HPDE6-E6E7 (cell line): ENCODE data around the gene LGALS7.

Experiments
- DNase-seq: peaks from one replicate; pipeline ENCODE4 v3.0.0; 2011; ENCODE audit warnings: missing footprints; ENCODE audit errors: extremely low spot score

Gene LGALS7

DNA sequence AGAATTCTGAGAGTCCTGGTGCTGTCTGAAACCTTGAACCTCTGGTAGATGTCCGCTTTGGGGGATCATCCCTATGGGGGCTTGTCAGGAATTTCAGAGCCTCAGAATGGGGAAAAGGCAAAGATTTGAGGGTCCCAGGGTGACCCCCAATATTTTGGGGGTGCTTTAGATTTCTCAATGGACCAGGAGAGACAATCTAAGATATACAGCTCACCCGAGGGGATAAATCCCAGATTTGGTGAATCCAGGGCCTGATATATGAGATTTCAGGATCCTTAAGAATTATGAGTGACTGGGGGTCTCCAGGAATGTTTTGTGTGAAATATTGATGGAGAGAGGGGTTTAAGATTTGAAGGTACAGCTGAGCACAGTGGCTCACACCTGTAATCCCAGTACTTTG, 32.4 kb downstream of the LGALS7 start:
- no peak for DNase-seq

- no peak for DNase-seq
These were observed 33.1 kb downstream of the LGALS7 start for GRCh38 chr19:38740257-38740592.

GRCh38 chr19:38739440-38740256, 33.7 kb downstream of the LGALS7 start:
- no peak for DNase-seq

- DNase-seq: no peak
These were observed 35.2 kb downstream of the LGALS7 start for GRCh38 chr19:38737921-38738737.

DNA sequence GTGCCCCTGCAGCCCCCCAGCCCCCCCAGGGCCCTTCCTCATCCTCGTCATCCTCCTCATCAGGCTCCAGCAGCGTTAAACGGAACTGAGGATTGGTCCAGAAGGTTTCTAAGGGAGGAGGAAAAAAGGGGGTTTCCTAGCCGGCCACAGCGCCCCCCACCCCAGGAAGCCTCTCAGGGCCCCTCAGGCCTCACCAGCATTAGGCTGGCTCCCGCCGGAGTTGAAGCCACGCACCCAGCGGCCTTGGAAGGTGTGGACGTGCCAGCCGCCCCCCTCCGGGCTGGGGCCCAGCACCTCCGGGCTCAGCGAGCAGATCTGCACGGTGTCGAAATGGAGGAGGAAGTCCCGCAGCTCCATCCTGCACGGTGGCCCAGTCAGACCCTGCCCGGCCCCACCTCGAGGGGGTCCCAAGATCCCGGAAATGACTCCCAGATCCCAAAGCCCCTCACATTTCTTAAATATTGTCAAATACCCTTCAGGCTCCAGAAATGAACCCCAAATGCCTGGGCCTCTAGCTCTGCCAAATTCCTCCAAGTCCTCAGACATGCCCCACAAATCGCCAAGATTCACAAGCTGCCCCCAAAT, 35.9 kb downstream of the LGALS7 start:
- DNase-seq: no peak

DNA sequence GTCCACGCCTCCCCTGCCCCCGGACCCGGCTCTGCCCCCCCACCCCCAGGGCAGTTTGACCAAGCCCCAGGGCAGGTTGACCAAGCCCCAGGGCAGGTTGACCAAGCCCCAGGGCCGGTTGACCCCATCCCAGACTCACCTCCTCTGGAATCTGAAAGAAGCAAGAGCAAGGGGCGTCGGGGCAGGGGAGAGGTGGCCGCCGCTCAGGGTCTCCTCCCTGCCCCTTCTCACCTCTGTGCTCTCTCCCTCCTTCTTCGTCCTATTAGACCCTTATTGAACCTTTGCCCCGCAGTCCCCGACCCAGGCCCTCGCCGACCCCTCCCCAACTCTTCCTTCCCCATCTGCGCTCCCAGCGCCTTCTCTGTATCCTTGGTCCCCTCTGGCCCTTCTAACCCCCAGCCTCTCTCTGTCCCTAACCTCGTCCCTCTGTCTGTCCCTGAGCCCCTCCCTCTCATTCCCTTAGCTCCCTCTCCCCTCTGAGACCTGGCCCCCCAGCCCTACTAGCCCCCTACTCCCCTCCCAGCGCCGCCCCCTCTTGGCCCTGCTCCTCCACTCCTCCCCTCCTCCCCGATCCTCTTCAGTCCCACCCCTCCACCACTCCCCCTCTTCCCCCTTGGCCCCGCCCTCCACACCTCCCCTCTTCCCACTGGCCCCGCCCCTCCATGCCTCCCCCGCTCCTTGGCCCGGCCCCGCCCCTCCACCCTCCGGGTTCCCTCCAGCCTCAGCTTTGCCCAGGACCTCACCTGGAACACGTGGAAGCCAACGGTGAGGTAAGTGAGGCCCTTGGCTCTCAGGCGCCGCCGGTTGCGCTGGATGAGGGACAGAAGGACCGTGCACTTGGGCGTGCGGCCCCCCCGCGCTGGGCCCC, 36.7 kb downstream of the LGALS7 start:
- DNase-seq: peak; percentile 92

DNA sequence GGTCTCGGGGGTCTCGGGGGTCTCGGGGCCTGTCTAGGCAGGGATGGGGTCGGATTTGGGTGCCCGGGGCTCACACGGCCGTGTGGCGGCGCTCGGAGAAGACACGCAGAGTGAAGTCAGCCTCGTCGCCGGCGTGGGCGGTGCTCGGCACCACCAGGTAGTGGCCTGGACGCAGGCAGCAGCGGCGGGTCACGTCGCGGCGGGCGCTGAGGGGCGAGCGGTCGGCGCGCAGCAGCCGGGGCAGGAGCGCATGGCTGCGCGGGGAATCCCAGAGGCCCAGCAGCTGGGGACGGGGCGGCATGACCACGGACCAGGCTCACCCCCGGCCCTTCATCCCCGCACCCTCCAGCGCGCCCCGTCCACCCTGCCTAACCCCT, 37.3 kb downstream of the LGALS7 start:
- DNase-seq: no peak

DNA sequence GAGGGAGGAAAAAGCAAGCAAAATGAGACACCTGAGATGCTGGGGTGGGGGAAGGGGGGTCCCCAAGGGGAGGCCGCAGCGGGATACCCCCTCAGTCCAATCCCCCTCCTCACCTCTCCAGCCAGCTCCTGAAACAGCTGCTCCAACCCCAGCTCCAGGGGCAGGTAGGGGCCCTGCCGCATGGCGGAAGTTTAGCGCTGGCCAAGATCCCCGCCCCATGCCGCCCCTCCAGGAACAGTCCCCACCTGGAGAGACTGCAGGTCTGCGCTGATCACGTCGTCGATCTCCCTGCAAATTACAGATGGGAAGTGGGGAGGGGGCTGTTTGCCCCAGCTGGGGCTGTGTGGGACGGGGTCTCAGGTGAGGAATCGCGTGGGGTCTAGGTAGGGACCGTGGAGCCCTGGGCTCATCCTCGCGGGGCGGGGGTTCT, 38.0 kb downstream of the LGALS7 start:
- DNase-seq: no peak

DNA sequence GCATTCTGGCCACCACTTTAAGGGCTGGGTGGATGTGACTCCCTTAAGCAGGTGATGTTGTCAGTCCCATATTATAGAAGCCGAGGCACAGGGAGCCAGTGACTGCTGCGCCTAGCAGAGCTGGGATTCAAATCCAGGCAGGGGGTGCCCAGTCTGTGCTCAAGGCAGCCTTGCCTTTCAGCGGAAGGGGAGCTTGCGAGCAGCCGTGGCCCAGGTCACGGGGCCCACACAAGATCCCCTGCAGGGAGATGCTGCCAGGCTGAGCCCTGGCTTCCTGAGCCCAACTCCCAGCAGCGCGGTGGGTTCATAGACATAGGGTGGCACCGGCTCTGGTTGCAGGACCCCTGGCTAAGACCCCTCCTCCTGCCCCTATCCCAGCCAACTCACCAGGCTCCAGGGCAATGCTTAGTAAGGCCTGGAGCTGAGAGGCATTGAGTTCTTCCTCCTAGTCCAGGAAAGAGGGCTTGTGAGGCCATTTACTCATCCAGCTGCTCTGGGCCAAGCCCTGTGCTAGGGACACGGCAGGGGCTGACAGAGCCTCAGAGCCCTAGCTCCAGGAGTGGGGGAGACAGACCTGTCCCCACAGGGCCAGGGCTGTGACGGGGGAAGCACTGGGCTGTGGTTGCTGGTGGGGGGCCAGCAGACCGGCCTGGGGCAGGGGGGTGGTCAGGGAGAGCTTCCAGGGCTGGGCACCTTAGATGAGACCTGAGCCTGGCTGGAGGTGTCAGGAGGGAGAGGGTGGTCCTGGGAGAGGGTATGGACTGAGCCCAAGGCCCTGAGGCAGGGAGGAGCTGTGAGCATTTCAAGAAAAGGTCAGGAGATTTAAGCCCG, 38.7 kb downstream of the LGALS7 start:
- no peak for DNase-seq

- DNase-seq: no peak
These were observed 39.2 kb downstream of the LGALS7 start for GRCh38 chr19:38734176-38734425.

- no peak for DNase-seq
These were observed 39.7 kb downstream of the LGALS7 start for GRCh38 chr19:38733493-38734175.

GRCh38 chr19:38733241-38733492, 40.1 kb downstream of the LGALS7 start:
- no peak for DNase-seq

GRCh38 chr19:38731654-38732301, 41.5 kb downstream of the LGALS7 start:
- DNase-seq: no peak

DNA sequence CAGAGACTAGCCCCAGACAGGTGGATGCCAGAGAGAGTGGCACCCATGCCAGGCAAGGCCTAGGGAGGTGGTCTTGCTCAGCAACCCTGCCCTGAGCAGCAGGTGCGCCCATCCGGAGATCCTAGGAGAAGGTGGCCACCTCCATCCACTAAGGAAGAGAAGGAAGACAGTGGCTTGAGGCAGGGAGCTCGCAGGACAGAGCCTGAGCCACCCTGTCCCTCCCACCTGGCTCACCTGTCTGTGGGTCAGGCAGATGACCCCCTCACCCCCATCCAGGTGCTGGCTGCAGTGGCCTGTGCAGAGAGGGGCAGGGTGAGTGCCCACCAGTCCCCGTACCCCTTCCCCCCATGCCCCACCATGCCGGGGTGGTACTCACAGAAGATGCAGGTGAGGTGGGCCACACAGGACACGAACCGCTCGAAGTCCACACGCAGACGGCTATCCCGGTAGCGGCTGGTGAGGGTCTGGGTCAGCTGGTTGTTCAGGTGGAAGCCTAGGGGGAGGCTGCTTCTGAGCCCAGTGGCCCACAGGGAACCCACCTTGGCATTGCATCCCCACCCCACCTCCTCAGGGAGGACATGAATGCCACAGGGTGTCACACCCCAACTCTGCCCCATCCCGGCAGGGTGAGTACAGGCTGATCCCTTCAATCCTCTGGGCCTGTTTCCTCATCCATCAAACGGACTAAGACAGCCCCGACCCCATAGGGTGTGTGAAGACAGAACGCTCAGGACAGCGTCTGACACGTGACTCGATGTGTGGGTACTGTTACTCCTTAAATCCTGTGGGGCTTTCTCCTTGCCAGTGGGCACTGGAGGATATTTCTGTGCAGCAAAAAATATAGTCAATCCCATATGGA, 42.4 kb downstream of the LGALS7 start:
- no peak for DNase-seq

- no peak for DNase-seq
These were observed 42.9 kb downstream of the LGALS7 start for GRCh38 chr19:38730470-38730730.

DNA sequence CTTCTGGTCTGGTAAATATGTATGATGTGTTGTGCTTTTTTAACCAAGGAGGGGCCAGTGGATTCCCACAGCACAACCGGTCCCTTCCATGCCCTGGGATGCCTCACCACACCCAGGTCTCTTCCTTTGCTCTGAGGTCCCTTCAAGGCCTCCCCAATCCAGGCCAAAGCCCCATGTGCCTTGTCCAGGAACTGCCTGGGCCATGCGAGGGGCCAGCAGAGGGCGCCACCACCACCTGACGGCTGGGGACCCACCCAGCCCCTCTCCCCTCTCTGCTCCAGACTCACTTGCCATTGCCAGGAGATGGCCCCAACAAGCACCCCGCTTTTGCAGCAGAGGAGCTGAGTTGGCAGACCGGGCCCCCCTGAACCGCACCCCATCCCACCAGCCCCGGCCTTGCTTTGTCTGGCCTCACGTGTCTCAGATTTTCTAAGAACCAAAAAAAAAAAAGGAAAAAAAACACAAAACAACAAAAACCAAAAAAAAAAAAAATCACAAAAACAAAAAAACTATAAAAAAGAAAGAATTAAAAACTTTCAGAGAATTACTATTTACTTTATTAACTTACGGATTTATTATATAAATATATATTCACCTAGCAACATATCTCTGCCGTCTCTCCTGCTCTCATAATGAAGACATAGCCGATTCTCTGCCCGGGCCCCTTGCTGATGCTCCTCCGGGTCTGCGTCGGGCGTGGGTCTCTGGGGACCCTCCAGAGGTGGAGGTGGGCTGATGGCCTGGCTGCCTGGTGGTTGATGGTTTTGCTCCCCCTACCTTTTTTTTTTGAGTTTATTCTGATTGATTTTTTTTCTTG, 43.5 kb downstream of the LGALS7 start:
- DNase-seq: no peak

GRCh38 chr19:38728752-38729541, 44.4 kb downstream of the LGALS7 start:
- no peak for DNase-seq
